Testis (tissue), 3 donors: ENCODE measurements around the gene CCDC112. TPM values are rescaled to one million over a fixed set of nuclear protein-coding genes. Genes with fewer than 3 reads are reported as not detected.

Source experiments
- DNase-seq: peaks from one replicate; pipeline ENCODE4 v3.0.0-alpha.2; 2019
- H3K27ac ChIP-seq, 2 donors: fragments of 200-600 bp; sonication (generic); one replicate each; pipeline ENCODE4 v1.5.1; 2019
- H3K27me3 ChIP-seq: fragments of 200-600 bp; sonication (generic); one replicate; pipeline ENCODE4 v1.5.1; 2019
- H3K36me3 ChIP-seq: fragments of 200-600 bp; sonication (generic); one replicate; pipeline ENCODE4 v1.5.1; 2017; ENCODE audit warnings: low read depth; ENCODE audit errors: missing control alignments
- H3K4me1 ChIP-seq: fragments of 200-600 bp; sonication (generic); one replicate; pipeline ENCODE4 v1.5.1; 2019
- H3K4me3 ChIP-seq, 2 donors: fragments of 200-600 bp; sonication (generic); one replicate each; pipeline ENCODE4 v1.5.1; 2017 to 2019
- H3K9me3 ChIP-seq: fragments of 200-600 bp; sonication (generic); one replicate; pipeline ENCODE4 v1.5.1; 2017
- POLR2A ChIP-seq: fragments of 450-650 bp; IDR thresholded peaks from one replicate; pipeline ENCODE4 v1.6.1; 2017; ENCODE audit warnings: antibody characterized with exemption, mild to moderate bottlenecking, moderate library complexity
- WGBS, 2 donors: methylation state at CpG; one replicate each; pipeline ENCODE4 v1.1.5; 2018; 5-methylcytosine and 5-hydroxymethylcytosine counted together
- intact Hi-C: fragments of 100-400 bp; cut with DNase I; formaldehyde crosslinking; loops from one replicate; pipeline ENCODE4 v1.15.1; 2023; ENCODE audit warnings: low total_unique reads
- polyA plus RNA-seq: library from polyadenylated mRNA; stranded (reverse); fragments of 350-450 nt; fragmentation: Illumina TruSeq; extraction: RNeasy Lipid Tissue Mini Kit (QIAGEN cat#74804); gene quantifications from one replicate; pipeline ENCODE4 v1.2.3, GENCODE V29; 2014; ENCODE audit warnings: low read depth, low replicate concordance; ENCODE audit not compliant: insufficient read depth
- total RNA-seq, 2 donors: library from RNA; depleted of rRNA; stranded (reverse); fragments of >200 nt; gene quantifications; one replicate each; pipeline ENCODE4 v1.2.3, GENCODE V29; 2016
- TF ChIP-seq, protein P1 (sequence below), 3 experiments: fragments of 450-650 bp in 2 of 3; fragments of 200-600 bp in 1 of 3; sonication (generic) in 1 of 3; IDR thresholded peaks; one replicate each; pipeline ENCODE4 v1.5.1; 2016 to 2019; ENCODE audit warnings: antibody characterized with exemption in 3 of 3, mild to moderate bottlenecking in 2 of 3, moderate library complexity in 1 of 3

Gene CCDC112
- total and polyA plus RNA-seq, 3 donors from 2014 or later: 15.3 to 30.9 (median 20.4) TPM

DNA sequence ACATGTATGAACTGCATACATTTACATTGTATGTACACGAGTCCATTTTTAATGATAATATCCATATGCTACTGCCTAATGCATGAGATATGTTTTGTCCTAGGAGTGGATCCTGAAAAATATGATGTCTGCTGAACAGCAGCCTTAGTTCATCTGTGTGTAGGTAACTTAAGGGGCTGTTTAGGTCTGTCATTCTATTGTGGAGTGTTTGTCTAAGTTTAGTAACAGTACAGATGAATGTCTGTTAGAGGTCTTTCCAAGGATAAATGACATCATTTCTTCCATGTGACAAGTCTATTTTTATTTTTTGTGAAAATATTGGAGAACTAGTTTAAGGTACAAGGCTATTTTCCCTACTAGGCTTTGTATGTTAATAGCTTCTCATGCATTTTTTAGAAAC, 22.6 kb upstream of the CCDC112 start:
- intact Hi-C loops: no loop called here
- no peaks in the 10 kb centered on the region for H3K9me3 ChIP-seq
- H3K4me1 ChIP-seq: no peaks in the 10 kb centered on the region
- no peaks in the 10 kb centered on the region for H3K27me3 ChIP-seq
- no peak overlapping the region for H3K27ac ChIP-seq
- TF ChIP-seq, protein P1, sequence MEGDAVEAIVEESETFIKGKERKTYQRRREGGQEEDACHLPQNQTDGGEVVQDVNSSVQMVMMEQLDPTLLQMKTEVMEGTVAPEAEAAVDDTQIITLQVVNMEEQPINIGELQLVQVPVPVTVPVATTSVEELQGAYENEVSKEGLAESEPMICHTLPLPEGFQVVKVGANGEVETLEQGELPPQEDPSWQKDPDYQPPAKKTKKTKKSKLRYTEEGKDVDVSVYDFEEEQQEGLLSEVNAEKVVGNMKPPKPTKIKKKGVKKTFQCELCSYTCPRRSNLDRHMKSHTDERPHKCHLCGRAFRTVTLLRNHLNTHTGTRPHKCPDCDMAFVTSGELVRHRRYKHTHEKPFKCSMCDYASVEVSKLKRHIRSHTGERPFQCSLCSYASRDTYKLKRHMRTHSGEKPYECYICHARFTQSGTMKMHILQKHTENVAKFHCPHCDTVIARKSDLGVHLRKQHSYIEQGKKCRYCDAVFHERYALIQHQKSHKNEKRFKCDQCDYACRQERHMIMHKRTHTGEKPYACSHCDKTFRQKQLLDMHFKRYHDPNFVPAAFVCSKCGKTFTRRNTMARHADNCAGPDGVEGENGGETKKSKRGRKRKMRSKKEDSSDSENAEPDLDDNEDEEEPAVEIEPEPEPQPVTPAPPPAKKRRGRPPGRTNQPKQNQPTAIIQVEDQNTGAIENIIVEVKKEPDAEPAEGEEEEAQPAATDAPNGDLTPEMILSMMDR (IDR thresholded peaks at IDR 0.05): no peak
- TF ChIP-seq POLR2A: no peak
- no peaks in the 10 kb centered on the region for H3K36me3 ChIP-seq
- DNase-seq: no peak
- 0 to 2% methylated on average over 1 of the region's 1 CpG for WGBS, 2 donors
- H3K4me3 ChIP-seq: no peak overlapping the region

DNA sequence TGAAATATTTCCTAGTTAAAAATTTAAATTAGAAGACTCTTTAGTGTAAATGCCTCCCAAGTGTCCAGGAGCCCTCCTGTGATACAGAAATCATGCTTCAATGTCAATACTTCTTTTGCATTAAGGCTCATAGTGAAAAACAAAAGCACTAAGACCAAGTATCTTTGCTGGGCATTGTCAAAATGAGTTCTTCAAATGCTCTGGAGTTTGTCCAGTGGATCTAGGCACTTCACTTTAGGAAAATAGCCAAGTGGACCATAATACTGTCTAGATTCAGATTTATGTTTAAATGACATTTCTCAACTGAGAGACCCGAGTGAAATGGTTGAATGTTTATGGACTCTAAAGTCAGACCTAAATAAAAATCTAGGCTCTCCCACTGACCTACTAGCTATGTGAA, 21.3 kb upstream of the CCDC112 start:
- H3K27me3 ChIP-seq: no peaks in the 10 kb centered on the region
- no peaks in the 10 kb centered on the region for H3K4me1 ChIP-seq
- no peak overlapping the region for H3K4me3 ChIP-seq
- intact Hi-C loops: no loop called here
- no peaks in the 10 kb centered on the region for H3K9me3 ChIP-seq
- WGBS, 2 donors: 36 to 51% methylated on average over 1 of the region's 1 CpG
- DNase-seq: no peak
- H3K27ac ChIP-seq: no peak overlapping the region
- no peaks in the 10 kb centered on the region for H3K36me3 ChIP-seq
- TF ChIP-seq POLR2A: no peak
- TF ChIP-seq, protein P1 (IDR thresholded peaks at IDR 0.05): no peak

DNA sequence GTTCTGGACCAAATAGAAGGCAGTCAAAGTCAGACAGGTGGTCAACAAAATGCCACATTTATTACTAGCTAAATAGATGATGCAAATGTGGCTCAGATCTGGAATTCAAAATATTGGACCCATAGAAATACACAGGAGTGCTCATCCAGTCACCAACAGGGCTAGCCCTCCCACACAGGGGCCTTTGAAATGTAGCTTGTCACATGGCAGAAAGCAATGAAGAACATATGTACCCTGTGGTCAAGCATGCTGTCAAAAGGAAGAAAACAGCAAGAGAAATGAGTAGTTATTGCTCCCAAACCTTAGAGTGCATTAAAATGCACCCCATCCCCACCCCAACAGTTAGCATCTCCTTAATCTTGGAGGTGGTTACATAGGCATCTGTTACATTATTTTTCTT, 20.9 kb upstream of the CCDC112 start:
- no peaks in the 10 kb centered on the region for H3K27me3 ChIP-seq
- intact Hi-C loops: no loop called here

DNA sequence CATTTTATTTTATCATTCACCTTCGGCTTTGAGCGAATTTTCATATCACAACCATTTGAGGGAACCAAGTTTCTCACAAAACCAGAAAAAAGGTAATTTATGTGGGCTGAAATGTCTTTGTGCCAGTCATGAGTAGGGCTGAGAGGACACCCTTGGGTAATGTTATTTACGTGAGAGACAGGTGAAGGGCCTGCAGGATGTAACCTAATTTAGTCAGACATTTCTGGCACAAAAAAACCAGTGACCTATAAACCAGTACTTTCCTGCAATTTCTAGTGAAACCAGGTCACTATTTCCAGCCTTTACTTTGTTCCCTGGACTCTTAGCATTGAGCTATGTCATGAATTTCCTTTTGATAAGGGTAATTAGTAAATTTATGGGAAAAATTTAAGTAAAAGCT, 17.2 kb upstream of the CCDC112 start:
- no peaks in the 10 kb centered on the region for H3K4me1 ChIP-seq
- TF ChIP-seq, protein P1 (IDR thresholded peaks at IDR 0.05): no peak
- no peak for TF ChIP-seq POLR2A
- DNase-seq: no peak
- WGBS, 2 donors: 83 to 99% methylated on average over 3 of the region's 3 CpGs
- no peaks in the 10 kb centered on the region for H3K9me3 ChIP-seq
- no peaks in the 10 kb centered on the region for H3K36me3 ChIP-seq
- H3K4me3 ChIP-seq: no peak overlapping the region
- no peaks in the 10 kb centered on the region for H3K27me3 ChIP-seq
- intact Hi-C loops: no loop called here
- H3K27ac ChIP-seq: no peak overlapping the region

More for the DNA sequence above, 20.9 kb upstream of the CCDC112 start:
- Histone ChIP-seq H3K4me1 (no peaks in the 10 kb centered on the region), H3K27ac (no peak overlapping the region), H3K36me3 (no peaks in the 10 kb centered on the region), H3K4me3 (no peak overlapping the region), H3K9me3 (no peaks in the 10 kb centered on the region)
- DNase-seq: no peak
- no peak for TF ChIP-seq POLR2A

DNA sequence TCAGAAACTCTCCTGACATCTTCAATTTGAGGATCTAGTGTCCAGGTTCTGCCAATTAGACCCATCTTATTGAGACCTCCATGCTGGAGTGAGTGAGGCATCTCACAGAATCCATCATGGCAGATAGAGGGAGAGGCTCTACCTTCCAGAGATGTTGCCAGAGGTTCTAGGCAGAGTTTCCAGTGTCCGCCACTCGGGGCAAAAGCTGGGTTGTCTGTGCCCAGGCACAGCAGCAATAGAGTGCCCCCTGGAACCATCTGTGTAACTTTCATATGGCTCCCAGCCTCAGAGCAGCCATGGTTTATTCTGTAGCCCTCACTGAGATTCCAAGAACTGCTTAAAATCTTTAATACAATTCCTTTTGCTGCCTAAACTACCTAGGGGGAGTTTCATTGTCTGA, 16.6 kb upstream of the CCDC112 start:
- no peak for DNase-seq
- 81 to 97% methylated on average over 2 of the region's 2 CpGs for WGBS, 2 donors
- H3K27ac ChIP-seq: no peak overlapping the region
- H3K4me1 ChIP-seq: no peaks in the 10 kb centered on the region
- H3K9me3 ChIP-seq: no peaks in the 10 kb centered on the region
- H3K36me3 ChIP-seq: no peaks in the 10 kb centered on the region
- H3K27me3 ChIP-seq: no peaks in the 10 kb centered on the region
- no peak overlapping the region for H3K4me3 ChIP-seq
- TF ChIP-seq POLR2A: no peak
- TF ChIP-seq, protein P1 (IDR thresholded peaks at IDR 0.05): no peak
- intact Hi-C loops: no loop called here
